ENCODE results near the gene PREB.

The PREB gene

GRCh38 chr2:27175330-27175729 lies 40.9 kb upstream of the PREB start:
- TF ChIP-seq CTCF (IDR thresholded peaks at IDR 0.05; ENCODE audit: low read length, missing control alignments) = no peak
- peak; percentile 38 for DNase-seq (ENCODE audit: low read depth)
- H3K4me3 ChIP-seq (replicated peaks; ENCODE audit: low read depth, low read length) = no peak overlapping the region

- DNase-seq (ENCODE audit: low read depth) = no peak
- no peak overlapping the region for H3K4me3 ChIP-seq (replicated peaks; ENCODE audit: low read depth, low read length)
- no peak for TF ChIP-seq CTCF (IDR thresholded peaks at IDR 0.05; ENCODE audit: low read length, missing control alignments)
Measured at GRCh38 chr2:27174638-27175037, 40.2 kb upstream of the PREB start.

GRCh38 chr2:27171351-27171848 lies 37.0 kb upstream of the PREB start:
- DNase-seq (ENCODE audit: low read depth) = no peak
- H3K4me3 ChIP-seq (replicated peaks; ENCODE audit: low read depth, low read length) = no peak overlapping the region
- no peak for TF ChIP-seq CTCF (IDR thresholded peaks at IDR 0.05; ENCODE audit: low read length, missing control alignments)

- TF ChIP-seq CTCF (IDR thresholded peaks at IDR 0.05; ENCODE audit: low read length, missing control alignments) = no peak
- no peak overlapping the region for H3K4me3 ChIP-seq (replicated peaks; ENCODE audit: low read depth, low read length)
- DNase-seq (ENCODE audit: low read depth) = no peak
Measured at GRCh38 chr2:27170581-27171337, 36.3 kb upstream of the PREB start.

GRCh38 chr2:27164960-27165763 lies 30.7 kb upstream of the PREB start:
- no peak for TF ChIP-seq CTCF (IDR thresholded peaks at IDR 0.05; ENCODE audit: low read length, missing control alignments)
- no peak overlapping the region for H3K4me3 ChIP-seq (replicated peaks; ENCODE audit: low read depth, low read length)
- DNase-seq (ENCODE audit: low read depth) = no peak

GRCh38 chr2:27162151-27163121 lies 28.0 kb upstream of the PREB start:
- TF ChIP-seq CTCF (IDR thresholded peaks at IDR 0.05; ENCODE audit: low read length, missing control alignments) = no peak
- H3K4me3 ChIP-seq (replicated peaks; ENCODE audit: low read depth, low read length) = no peak overlapping the region
- DNase-seq (ENCODE audit: low read depth) = no peak

Measured in fibroblast of pulmonary artery (primary cell).